Activated CD8-positive, alpha-beta memory T cell treated with anti-CD3 and anti-CD28 coated beads, Interleukin-2, amount 50 U/mL, for 1 hour (primary cell): Measurements from ENCODE around the gene D2HGDH.
"Not testable (repeated sequence)": the region's sequence is repeated elsewhere in the genome, so short reads cannot be mapped to it uniquely, and the experiment has no call there.

ENCODE experiments used
- DNase-seq: peaks from one replicate; pipeline ENCODE4 v3.0.0-alpha.2; 2020; ENCODE audit errors: extremely low read depth

D2HGDH gene

GRCh38 chr2:241748468-241749256, 14.2 kb downstream of the D2HGDH start:
- DNase-seq: no peak

- no peak for DNase-seq
Measured at GRCh38 chr2:241750076-241750840, 15.8 kb downstream of the D2HGDH start.

DNA sequence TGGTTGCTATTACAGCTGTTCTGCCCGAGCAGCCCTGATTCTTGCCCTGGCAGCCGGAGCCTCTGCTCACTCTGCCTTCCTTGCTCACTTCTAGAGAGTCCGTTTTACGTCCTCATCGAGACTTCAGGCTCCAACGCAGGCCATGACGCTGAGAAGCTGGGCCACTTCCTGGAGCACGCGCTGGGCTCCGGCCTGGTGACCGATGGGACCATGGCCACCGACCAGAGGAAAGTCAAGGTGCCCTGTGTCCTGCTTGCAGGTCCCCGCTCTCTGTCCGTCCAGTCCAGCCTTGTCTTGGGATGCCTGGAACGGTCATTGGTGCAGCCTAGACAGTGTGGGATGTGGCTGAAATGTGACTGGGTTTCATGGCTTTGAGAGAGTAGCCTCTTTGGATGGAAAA, 16.7 kb downstream of the D2HGDH start:
- DNase-seq: no peak

DNA sequence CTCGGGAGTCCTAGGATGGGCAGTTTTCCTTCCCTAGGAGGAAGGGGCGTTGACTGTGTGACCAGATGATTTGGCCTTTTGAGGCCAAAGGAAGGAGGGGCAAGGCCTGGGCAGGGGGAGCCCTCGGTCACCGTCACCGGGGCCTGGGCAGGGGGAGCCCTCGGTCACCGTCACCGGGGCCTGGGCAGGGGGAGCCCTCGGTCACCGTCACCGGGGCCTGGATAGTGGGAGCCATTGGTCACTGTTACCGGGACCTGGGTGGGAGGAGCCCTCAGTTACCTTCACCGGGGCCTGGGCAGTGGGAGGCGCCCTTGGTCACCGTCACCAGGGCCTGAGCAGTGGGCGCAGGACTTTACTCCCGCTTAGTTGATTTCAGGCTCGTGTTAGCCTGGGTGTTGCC, 17.3 kb downstream of the D2HGDH start:
- DNase-seq: no peak

DNA sequence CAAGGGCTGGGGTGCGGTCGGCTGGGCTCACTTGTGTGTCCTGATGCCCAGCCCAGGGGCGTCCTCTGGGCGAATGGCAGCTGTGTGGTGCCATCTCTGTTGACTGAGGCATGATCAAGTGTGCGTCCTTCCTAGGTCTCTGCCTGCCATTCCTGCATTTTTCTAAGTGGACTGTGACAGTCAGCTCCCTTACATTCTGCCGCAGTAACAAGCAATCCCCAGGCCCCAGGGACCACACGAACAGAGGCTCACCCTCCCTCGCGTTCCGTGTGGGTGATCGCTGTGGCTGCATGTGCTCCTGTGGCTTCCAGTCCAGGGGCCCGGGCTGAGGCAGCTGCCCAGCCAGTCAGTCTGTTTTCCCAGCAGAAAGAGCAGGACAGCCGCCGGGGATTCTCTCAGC, 17.8 kb downstream of the D2HGDH start:
- DNase-seq: no peak

- no peak for DNase-seq
Measured at GRCh38 chr2:241752689-241753276, 18.4 kb downstream of the D2HGDH start.

GRCh38 chr2:241753493-241753892, 19.1 kb downstream of the D2HGDH start:
- DNase-seq: no peak

DNA sequence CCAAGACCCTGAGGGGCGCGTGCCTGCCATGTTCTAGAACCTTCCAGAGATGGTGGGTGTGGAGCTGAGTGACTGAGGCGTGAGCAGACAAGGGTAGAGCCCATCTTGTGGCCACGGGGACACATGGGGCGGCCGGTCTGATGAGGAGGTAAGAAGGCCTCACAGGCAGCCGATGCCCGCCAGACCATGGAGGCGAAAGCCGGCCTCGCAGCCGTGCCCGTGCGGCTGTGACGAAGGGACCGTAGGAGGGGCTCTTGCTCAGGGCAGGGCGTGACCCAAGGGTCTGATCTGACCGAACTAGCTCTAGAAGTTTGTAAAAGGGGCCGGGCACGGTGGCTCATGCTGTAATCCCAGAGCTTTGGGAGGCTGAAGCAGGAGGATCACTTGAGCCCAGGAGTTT, 19.6 kb downstream of the D2HGDH start:
- DNase-seq: no peak

GRCh38 chr2:241755166-241755565, 20.7 kb downstream of the D2HGDH start:
- DNase-seq: no peak

GRCh38 chr2:241755777-241756176, 21.3 kb downstream of the D2HGDH start:
- no peak for DNase-seq

DNA sequence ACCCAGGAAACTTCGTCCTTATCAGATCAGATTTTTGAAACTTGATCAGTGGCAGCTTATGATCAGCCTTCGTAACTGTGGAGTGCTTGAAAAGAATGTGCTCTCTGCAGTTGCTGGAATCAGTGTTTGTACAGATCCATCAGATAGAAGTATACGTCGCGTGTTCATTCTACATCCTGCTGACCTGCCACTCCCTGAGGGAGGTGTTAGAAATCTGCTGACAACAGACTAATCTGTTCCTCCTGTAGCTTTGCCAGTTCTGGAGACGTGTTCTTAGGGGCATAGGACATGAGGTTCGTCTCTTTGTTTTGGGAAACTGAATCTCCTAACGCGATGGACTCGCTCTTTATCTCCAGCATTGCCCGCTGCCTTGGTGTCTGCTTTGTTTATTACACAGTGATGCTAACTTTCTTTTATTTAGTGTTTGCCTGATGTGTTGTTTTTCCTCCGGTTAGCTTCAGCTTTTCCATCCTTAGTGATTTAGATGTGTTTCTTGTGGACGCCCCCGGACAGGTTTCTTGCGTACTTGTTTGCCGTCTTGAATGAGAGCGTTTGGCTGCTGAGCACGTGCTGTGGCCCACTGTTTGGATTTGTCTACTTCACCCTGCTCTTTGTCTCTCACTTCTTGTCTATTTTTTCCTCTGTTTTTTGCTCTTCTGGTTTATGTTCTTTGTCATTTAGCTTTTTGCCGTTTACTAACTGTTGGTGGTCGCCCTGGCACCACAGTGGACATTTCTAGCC, 24.8 kb downstream of the D2HGDH start:
- DNase-seq: no peak

- not testable (repeated sequence) for DNase-seq
Measured at GRCh38 chr2:241759893-241760292, 25.5 kb downstream of the D2HGDH start.

GRCh38 chr2:241760301-241760771, 25.9 kb downstream of the D2HGDH start:
- no peak for DNase-seq

DNA sequence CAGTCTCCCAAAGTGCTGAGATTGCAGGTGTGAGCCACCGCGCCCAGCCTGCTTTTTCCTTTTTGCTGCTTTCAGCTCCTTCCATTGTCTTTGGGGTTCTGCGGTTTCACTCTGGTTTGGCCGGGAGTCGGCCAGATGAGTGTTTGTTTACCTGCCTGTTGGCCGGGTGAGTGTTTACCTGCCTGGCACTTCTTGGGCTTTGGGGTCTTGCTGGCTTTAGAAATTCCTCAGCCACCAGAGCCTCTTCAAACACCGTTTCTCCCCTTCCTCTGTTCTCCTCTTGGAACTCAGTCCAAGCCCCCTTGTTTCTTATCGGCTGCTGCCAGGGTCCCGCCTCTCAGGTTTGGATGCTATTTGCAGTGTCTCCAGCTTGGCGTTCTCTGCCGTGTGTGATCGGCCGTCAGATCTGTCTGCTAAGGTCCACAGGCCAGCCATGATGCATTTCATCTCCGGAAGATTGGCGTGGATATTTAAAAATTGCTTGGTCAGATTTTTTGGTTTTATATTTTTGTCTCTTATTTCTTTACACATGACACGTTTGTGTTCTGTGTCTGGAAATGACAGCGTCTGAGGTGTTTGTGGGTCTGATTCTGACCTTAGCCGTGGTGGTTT, 28.0 kb downstream of the D2HGDH start:
- DNase-seq: no peak

DNA sequence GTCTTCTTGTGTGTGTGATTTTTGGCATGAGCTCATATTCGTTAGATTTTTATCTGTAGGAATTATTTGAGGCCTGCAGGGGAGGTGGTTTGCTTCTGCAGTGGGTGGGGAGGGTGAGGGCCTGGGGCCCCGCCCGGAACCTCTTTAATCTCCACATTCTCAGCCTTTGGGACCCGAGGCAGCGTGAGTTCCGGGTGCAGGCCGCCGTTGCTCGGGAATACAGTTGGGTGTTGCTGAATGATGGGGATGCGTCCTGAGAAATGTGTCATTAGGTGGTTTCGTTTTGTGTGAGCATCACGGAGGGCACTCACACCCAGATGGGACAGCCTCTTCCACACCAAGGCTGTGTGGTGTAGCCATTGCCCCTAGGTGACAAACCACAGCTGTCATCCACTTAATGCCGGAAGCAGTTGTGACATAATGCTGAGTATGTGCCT, 28.5 kb downstream of the D2HGDH start:
- DNase-seq: peak; percentile 57

DNA sequence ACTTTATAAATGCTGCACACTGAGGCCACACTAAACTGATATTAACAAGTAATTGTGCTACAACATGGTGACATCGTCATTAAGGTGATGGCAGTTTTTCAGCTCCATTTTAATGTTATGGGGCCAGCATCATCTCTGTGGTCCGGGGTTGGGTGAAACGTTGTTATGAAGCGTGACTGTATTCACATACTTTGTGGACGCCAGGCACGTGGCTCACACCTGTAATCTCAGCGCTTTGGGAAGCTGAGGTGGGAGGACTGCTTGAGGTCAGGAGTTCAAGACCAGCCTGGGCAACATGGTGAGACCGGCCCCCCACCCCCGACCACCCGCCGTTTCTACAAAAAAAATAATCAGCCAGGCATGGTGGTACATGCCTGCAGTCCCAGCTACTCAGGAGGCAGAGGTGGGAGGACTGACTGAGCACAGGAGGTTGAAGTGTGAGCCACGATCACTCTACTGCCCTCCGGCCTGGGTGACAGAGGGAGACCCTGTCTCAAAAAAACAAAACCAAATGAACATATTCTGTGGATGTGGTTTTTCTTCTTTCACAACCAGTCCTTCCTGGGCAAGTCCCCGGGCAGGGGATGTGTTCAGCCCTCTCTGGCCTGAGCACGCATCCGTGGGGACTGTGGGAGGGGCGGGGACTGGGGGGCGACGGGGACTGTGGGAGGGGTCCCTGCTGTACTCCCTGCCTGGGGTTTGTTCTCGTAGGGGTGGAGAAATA, 29.3 kb downstream of the D2HGDH start:
- no peak for DNase-seq

DNA sequence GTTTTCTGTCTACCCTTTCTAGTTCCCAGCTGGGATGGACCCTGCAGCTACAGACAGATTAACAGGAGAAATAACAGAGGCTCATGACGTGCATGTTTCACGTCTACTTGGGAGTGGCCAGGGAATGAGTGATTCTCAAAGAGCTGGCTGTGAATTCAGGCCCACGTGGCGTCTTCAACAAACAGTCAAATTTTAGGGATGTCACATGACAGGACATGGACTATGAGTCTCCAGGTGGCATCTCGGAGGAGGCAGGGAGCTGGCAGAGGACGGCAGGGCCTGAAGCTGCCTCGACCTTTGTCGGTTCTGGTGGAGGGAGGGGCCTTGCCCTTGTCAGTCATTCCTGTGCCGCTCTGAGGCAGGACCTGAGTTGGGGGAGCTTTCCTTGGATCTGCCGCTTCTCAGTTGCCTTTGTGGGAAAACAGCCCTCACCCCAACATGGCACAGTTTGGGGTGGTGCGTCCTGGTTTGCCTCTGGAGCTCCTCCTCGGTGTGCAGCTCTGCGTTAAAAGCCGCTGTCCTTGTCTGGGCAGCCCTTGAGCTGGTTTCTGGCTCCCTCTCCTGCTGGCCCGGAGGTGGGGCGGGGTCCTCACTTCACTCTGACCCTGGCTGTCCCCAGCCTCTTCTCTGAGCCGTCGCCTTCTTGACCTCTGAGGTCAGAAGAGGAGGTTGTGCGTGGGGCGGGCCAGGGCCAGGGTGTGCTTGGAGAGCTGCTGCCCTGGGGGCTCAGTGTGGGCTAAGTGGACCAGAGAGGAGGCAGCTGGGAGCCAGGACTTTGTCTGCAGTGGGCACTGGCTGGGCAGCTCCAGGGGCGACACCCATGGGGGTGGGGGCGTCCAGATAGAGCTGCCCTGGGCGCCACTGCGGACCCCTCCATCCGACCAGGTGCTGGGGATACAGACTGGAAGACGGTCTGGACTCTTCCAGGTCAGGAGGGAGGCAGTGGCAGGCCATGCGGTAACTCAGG, 30.1 kb downstream of the D2HGDH start:
- no peak for DNase-seq

GRCh38 chr2:241767464-241768250, 33.2 kb downstream of the D2HGDH start:
- no peak for DNase-seq

GRCh38 chr2:241768251-241768711, 33.9 kb downstream of the D2HGDH start:
- DNase-seq: no peak
